Stimulated activated CD4-positive, alpha-beta T cell treated with anti-CD3 and anti-CD28 coated beads, Interleukin-15, amount 100 ng/mL, for 48 hours (primary cell): Measurements from ENCODE around the gene COL20A1.
"Not testable (repeated sequence)": the region's sequence is repeated elsewhere in the genome, so short reads cannot be mapped to it uniquely, and the experiment has no call there.

Experiments used
- DNase-seq, 2 donors: peaks; one replicate each; pipeline ENCODE4 v3.0.0-alpha.2; 2020; ENCODE audit warnings: low read depth in 2 of 2

COL20A1 gene

DNA sequence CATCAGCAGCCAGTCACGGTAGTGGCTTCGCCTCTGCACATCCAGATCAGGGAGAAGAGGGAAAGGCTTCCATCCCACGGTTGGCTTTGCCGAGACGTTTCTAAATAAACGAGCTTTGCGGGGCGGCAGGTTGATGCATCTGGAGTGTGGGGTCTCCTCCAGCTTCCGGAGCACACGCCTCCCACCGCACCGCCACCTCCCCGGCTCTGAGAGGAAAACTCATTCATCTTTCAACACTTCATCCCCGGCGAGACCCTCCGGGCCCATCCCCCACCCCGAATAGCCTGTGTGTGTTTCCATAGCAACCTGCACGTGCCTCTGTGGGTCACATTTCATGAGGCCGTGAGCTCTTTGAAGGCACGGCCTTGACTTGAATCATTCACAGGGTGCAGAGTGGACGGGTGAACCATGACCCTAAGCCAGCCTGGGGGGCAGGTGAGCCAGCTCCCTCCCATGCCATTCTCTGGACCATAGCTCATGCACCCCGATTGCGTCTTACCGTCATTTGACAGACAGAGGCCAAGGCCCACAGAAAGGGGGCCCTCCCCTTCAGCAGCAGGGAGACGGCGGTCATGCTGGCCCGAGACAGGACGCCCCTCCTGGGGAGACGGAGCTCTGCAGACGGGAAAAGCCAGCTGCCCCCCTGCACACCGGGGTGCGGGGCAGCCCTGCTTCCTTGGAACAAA is 84.4 kb downstream of the COL20A1 start:
- no peak for DNase-seq

GRCh38 chr20:63377951-63378381 is 85.0 kb downstream of the COL20A1 start:
- DNase-seq, result no peak

GRCh38 chr20:63378626-63379025 is 85.6 kb downstream of the COL20A1 start:
- DNase-seq, result no peak

- no peak for DNase-seq
These were observed 86.3 kb downstream of the COL20A1 start for GRCh38 chr20:63379296-63379695.

GRCh38 chr20:63379872-63380271 is 86.9 kb downstream of the COL20A1 start:
- not testable (repeated sequence) for DNase-seq

GRCh38 chr20:63380346-63380870 is 87.4 kb downstream of the COL20A1 start:
- no peak for DNase-seq

DNA sequence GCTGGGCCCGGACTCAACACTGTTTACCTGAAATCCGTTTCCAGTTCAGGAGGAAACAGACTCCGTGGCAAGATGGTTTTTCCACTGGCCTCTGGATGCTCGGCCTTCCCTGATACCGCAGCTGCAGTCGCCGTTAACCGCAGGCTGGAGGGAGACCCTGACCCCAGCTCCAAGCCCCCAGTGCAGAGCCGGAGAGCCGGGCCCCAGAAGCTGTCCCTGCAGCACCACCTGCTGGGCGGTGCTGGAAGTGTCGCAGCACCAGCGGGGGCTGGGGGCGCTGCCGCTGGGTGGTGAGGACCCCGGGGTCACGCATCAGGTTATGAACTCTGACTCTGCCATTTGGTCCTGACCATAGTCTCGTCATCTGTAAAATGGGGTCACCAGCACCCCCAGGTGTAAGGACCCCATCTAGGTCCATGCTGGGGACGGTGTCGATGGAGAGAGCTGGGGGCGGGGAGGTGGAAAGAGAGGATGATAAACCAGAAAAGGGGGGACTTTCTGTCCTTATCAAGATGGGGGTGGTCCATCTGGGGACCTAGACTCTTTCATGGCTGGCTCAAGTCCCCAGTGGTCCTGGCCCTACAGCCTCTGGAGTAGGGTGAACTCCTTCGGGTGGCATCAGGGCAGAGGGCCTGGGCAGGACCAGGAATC is 88.9 kb downstream of the COL20A1 start:
- no peak for DNase-seq

DNA sequence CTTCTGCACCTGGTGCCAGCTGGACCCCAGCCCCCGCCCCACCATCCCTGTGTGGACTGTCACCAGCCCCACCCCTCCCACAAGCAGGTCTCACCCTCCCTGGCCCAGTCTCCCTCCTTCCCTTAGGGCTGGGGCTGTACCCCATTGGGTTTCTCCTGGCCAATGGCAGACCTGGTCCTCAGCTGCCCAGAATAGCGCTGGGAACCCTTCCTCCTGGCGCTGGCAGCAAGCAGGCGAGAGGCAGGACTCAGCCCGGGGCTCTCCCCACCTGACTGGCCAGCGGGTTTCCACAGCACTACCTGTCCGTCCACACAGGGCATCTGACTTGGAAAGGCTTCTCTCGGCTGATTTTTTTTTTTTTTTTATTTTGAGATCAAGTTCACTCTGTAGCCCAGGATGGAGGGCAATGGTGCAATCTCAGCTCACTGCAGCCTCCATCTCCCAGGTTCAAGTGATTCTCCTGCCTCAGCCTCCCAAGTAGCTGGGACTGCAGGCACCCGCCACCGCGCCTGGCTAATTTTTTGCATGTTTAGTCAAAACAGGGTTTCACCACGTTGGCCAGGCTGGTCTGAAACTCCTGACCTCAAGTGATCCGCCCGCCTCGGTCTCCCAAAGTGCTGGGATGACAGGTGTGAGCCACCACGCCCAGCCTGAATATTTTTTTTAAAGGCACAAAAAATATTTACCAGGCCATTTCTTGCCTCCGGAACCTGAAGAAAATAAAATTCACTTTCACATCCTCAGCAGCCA is 89.7 kb downstream of the COL20A1 start:
- no peak for DNase-seq

DNA sequence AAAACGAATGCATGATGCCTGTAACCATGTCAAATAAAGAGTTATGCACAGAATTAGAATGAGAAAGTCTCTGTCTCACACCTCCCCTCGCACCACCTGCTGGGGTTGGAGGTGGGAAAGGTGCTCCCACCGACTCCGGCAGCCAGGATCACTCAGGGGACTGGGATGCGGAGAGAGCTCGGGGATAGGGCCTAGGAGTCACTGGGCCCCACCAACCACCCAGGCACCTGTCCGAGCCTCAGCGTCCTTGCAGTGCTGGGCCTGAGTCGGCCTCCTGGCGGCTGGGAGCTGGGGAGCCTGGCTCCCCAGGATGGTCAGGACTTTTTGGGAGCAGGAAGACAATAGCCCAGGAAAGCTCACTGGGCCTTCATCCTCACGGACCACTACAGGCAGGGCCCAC is 90.6 kb downstream of the COL20A1 start:
- no peak for DNase-seq

- no peak for DNase-seq
These were observed 91.3 kb downstream of the COL20A1 start for GRCh38 chr20:63384336-63384735.
